NCI-H187 treated with DMSO at 0.1 percent for 48 hours (cell line): ENCODE measurements around the gene KCNJ1.

ENCODE experiments used
- DNase-seq: peaks from one replicate; lab custom pipeline; 2025; lab: John Stamatoyannopoulos, UW

The KCNJ1 gene

DNA sequence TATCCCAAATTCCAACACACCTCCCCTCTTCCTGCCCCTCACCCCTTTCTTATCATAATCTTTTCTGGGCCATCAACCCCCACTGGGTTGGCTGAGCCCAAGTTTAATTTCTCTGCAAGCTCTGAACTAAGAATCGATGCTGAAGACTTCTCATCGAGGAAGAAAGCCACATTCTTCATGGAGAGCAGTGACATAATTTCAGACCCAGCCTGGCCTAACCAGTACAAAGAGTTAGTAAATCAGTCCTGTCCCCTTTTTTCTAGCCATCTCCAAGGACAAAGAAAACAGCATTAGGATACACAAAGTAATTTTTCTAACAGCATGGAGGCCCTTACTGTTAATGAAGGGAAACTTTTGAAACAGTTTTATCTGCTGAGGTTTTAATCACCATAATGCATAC, 45.0 kb downstream of the KCNJ1 start:
- DNase-seq: no peak

DNA sequence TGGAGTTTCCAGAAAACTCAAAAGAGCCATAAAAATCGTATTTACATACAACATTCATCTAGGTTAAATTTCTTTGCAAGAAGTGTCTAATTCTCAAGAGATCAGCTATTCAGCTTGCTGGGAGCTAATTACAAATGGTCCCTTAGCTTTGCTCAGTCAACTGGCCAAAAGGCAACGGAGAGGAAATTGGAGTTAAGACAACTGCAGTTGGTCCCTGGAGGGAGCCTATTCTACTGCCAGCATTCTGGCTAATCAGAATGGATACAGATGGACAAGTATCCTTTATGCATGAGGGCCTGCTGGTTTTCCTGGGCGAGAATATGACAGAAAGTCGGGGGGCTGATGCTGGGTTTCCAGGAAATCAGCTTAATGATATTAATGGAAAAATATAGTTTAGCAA, 45.5 kb downstream of the KCNJ1 start:
- DNase-seq: no peak

DNA sequence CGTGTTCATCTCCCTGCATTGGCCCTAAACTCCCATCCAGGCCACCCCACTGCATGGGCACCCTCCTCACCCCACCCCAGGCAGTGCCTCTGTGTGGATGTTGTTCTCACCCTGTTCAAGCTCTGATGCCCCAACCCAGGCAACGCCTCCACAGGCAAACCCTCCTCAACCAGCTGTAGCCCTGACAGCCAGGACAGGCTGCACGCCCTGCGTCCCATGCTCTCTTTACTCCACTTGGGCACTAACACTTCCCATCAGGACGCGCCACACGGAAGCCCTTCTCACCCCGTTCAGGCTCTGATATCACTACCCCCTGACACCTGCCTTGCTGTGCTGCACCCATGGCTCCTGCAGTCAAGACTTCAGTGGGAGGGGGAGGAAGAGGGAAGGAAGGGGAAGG, 47.9 kb downstream of the KCNJ1 start:
- no peak for DNase-seq

- no peak for DNase-seq
Measured at GRCh38 chr11:128814856-128815705, 52.0 kb downstream of the KCNJ1 start.

DNA sequence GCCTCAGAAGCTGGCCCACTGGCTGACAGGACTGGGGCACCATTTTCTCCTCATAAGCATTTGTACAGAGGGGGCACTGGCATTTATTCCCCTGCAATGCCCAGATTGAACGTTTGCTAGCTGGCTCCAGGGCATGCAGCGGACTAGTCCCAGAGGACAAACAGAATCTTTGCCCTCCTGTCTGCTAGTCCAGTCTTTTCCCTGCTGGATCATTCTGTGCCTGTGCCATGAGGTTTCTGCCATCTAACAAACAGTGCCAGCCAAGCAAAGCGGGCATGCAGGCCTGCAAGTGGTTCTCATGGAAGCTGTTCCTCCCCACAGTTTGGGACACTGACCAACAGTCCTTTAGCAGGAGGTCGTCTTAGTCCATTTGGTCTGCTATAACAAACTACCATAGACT, 53.4 kb downstream of the KCNJ1 start:
- DNase-seq: no peak

DNA sequence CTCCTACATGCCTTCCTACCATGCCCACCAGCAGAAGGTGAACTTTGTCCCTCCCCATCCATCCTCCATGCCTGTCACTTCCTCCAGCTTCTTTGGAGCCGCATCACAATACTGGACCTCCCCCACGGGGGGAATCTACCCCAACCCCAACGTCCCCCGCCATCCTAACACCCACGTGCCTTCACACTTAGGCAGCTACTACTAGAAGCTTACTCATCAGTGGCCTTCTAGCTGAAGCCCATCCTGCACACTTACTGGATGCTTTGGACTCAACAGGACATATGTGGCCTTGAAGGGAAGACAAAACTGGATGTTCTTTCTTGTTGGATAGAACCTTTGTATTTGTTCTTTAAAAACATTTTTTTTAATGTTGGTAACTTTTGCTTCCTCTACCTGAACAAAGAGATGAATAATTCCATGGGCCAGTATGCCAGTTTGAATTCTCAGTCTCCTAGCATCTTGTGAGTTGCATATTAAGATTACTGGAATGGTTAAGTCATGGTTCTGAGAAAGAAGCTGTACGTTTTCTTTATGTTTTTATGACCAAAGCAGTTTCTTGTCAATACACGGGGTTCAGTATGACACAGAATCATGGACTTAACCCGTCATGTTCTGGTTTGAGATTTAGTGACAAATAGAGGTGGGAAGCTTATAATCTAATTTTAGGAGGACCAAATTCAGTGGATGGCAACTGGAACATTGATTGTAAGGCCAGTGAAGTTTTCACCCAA, 56.1 kb downstream of the KCNJ1 start:
- DNase-seq: no peak

DNA sequence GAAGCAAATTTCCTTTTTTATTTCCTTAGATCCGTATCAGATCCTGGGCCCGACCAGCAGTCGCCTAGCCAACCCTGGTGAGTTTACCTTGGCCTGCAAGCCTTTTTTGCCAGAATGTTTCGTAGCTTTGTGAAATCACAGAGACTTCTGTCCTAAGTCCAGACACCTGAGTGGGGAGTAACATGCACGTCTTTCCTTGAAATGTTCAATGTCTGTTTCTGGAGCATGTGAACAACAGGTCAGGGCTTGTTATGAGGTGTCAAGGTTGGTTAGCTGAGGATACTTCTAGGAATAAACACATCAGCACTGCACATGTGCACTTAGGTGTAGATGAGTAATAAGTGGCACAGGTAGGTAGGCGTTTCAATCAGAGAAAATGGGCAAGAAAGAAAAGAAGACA, 58.0 kb downstream of the KCNJ1 start:
- DNase-seq: no peak

DNA sequence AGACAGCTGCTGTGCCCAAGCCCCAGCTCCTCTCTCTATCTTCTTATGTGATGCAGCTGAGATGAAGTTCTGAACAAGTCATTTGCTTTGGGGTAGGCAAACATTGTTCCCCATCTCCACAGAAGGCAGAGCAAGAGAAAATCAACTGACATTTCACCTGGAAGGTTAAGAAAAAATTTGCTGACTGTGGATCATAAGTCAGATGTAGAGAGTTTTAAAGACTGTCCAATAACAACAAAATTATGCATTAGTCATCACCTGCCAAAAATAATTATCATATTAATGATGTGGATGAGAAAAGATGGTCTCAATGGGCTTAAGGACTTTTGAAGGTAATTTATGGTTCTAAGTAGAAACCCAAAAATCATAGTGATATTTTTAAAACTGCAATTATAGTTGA, 59.2 kb downstream of the KCNJ1 start:
- no peak for DNase-seq

- no peak for DNase-seq
Measured at GRCh38 chr11:128806506-128807261, 60.4 kb downstream of the KCNJ1 start.

DNA sequence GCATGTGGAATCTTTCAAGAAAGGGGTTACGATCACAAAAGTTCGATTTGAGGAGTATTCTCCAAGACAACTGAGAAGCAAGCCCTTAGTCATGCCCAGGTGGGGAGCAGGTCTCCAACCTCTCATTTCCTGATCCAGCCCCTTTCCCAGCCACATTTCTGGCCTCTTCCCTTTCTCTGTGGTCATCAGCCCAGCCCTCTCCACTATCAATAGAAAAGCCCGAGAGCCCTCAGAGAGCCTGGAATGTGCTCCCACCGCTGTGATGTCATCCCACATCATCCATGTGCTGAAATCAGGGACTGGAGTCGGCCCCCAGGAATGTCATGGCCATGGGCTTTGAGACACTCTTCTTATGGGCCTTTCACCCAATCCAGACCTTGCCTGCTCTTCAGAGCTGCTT, 62.6 kb downstream of the KCNJ1 start:
- no peak for DNase-seq

DNA sequence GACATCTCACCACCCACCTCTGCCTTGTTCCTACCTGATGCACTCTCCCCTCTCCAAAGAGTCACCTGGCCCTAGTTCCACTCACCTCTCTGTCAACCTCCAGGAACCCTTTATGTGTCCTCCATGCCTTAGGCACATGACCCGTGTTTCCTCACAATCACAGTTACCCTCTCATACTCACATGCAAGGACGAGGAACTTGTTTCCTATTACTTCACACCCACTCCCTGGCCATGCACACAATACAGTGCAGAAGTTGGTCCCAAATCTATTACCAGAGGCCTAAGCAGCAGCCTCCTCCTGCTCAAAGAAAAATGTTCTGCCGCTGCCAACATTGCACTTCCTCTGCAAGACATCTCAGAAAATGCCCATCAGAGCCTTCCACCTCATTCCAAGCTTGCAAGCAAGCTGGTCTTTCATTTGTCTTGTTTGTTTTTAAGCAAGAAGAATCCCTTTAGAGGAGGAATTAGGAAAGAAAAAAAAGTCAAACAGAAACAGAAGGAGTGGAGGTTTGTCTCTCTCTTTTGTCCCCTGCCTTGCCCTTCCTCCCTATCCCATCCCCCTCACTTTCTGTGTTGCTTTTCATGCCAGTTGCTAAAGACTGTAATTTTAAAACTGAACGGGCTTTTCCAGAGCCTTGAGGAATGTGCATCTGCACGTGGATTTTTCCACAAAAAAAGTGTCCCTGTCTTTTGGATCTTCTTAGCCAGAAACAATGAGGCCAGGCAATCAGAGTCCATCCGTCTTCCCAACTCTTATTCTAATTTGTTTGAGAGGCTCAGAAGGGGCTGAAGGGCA, 63.4 kb downstream of the KCNJ1 start:
- no peak for DNase-seq

- DNase-seq: no peak
Measured at GRCh38 chr11:128803011-128803410, 64.1 kb downstream of the KCNJ1 start.

DNA sequence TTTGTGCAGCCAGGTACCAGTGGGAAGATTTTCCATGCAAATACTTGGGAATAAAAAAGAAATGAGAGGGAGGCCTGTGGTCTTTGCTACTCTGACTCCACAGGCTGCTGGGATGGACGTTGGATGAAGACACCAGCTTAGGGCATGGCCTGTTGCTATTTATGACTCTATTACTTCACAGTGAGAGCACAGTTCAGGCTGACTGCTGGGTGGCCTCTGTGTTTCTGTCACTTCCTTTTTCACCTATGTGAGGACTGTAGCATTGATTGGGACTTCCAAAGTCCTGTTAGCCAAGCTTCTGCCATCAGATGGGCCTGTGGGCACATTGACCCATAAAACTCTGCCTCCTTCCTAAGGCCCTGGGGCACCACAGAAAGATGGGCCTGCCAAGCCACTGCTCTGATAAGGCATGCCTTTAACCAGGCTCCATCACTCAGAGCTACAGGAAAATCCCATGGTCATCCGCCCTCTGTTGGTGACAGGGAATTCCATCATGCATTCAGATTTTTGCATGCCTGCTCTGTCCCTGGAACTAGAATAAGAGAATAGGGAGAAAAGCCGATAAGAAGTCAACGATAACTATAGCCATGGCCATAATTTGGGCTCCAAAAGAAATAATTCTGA, 64.6 kb downstream of the KCNJ1 start:
- DNase-seq: no peak

DNA sequence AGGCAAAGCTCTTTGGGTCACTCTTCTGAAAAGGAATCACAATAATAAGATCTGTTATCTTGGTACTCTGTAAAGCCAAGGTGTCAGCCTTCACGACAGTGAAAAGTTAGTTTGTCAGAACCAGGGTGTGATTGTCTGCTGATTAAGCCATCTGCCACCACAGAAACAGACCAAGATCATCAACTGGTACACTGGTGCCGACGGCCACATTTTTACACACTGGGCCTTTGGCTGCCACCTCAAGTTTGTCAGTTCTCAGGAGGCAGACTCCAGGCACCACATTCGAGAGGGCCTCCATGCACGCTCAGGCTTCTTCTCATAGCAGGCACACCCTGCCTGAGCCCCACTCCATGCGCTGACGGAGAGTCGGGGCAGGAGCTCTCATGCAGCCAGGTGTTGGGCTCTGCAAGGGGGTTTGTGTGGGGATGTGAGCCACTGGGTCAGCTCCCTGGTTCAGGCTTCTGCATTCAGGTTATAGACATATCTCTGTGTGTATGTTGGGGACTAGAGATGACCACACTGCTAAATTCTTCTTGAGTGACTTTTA, 66.2 kb downstream of the KCNJ1 start:
- no peak for DNase-seq

GRCh38 chr11:128796270-128796669, 70.8 kb downstream of the KCNJ1 start:
- no peak for DNase-seq

DNA sequence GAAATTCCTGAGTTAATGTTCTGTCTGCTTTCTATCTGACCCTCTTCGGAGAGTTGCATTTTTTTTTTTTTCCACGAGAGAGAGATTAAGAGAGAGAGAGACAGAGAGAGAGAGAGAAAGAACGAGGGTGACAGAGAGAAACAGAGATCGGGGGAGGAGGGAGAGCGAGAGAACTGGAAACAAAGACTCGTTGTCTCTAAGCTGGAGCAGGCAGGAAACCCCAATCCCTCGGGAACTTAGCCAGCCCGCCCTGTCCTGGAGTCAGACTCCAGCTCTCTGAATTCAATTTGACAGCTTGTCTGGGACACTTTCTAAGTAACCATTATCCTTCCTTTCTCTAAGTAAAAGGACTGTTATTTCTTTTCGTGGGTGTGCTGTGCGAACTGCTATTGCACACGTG, 76.9 kb downstream of the KCNJ1 start:
- DNase-seq: no peak

- no peak for DNase-seq
Measured at GRCh38 chr11:128789497-128790150, 77.5 kb downstream of the KCNJ1 start.
